Colonic mucosa (tissue), 2 donors: Measurements from ENCODE around the gene ITGA3. TPM values are rescaled to one million over a fixed set of nuclear protein-coding genes. Genes with fewer than 3 reads are reported as not detected.

Source experiments
- total RNA-seq, 2 donors: library from RNA; stranded (reverse); fragmentation: NEBNext Ultra II Directional in 1 of 2; extraction: Animal tissue kit (Norgen Biotek cat#: 25700) in 1 of 2; gene quantifications; one replicate each; pipeline ENCODE4 v1.2.1, GENCODE V29; 2021
- donor health status: DM: no; HTN: no; CAD: no.
- donor health status: DM: no; HTN: no; CAD: no.

The ITGA3 gene
- total RNA-seq, 2 donors from 2014 or later = 111 to 116 TPM

Other genes starting within 250 kb of the ITGA3 start
- not detected for gene TAC4, start 208.0 kb upstream of the ITGA3 start, total RNA-seq
- gene DLX4, start 86.9 kb upstream of the ITGA3 start, total RNA-seq = under 1 TPM in 1 of 2 donors, not detected in 1; 0.49 TPM
- gene DLX3, start 60.9 kb upstream of the ITGA3 start, total RNA-seq = under 1 TPM in 1 of 2 donors, not detected in 1; 0.21 TPM
- 10 to 100 TPM; 48.8 to 56.4 TPM for gene PDK2, start 39.2 kb downstream of the ITGA3 start, total RNA-seq
- 1 to 10 TPM in 1 of 2 donors, under 1 TPM in 1; 0.77 to 2.3 TPM for gene SAMD14, start 74.0 kb downstream of the ITGA3 start, total RNA-seq
- gene PPP1R9B, start 94.6 kb downstream of the ITGA3 start, total RNA-seq = 10 to 100 TPM; 36.6 to 43.2 TPM
- gene SGCA, start 109.9 kb downstream of the ITGA3 start, total RNA-seq = 1 to 10 TPM in 1 of 2 donors, under 1 TPM in 1; 0.89 to 5.5 TPM
- 100 to 1,000 TPM in 1 of 2 donors, 10 to 100 TPM in 1; 74.7 to 127 TPM for gene COL1A1, start 145.5 kb downstream of the ITGA3 start, total RNA-seq
- gene TMEM92, start 218.4 kb downstream of the ITGA3 start, total RNA-seq = 10 to 100 TPM; 11.1 to 18.5 TPM